DMS 273 (cell line): ENCODE results near the gene ADGRD1.

Experiments
- DNase-seq: peaks from one replicate; lab custom pipeline; 2025; ENCODE audit not compliant: unreplicated experiment; lab: John Stamatoyannopoulos, UW

ADGRD1 gene

DNA sequence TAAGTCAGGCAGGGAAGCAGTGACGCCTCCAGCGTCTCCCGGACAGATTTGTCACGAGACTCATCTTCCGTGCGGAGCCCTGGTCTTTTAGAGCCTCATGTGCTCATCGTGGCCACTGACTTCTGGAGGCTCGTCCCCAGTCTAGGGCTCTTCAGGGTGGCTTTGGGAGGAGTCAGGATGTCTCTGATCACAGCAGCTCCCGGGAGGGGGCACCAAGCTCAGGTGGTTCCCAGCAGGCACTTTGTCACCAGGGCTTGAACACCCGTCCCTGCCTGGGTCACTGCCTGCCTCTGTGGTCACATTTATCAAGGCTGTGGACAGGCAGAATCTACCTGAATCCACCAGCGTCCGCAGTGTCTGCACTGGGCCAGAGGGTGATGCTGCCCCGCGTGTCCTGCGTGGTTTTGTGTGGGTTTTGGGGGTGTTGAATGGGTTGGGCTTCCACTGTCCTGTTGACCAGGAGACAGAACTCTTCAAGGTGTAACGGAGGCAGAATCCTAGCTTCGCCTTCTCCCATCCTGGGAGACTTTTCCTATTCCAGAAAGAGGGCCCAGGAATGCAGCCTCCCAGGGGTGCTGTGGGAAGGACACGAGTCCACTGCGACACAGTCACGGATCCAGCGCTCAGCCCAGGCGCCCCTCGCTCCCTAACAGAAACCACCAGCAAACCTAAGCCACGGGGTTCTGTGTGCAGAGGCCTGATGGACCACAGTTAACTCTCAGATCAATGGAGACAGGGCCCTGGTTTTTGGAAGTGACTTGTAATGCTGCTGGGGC, 132.3 kb downstream of the ADGRD1 start:
- no peak for DNase-seq

DNA sequence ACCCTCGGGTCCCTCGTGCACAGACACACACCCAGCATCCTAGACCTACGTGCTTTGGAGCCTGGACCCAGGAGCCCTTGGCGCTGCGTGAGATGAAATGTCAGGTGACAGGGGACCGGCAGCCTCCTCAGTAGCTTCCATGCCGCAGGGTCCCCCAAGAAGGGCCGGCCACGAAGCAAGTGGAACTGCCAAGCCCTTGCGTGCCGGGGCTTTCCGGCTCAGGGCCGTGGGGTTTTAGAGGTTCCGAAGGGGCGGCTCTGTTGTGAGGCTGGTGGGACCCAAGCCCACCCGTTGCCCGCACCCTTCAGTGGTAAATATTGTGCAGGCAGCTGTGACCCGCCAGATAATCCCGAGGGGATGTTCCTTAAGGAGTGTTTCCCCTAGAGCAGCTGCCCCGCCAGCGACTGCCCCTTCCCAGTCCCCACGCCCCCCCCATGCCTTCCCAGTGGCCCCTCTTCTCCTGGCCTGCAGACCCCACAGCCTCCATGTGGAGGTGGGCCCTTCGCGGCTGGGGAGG, 133.7 kb downstream of the ADGRD1 start:
- DNase-seq = no peak

DNA sequence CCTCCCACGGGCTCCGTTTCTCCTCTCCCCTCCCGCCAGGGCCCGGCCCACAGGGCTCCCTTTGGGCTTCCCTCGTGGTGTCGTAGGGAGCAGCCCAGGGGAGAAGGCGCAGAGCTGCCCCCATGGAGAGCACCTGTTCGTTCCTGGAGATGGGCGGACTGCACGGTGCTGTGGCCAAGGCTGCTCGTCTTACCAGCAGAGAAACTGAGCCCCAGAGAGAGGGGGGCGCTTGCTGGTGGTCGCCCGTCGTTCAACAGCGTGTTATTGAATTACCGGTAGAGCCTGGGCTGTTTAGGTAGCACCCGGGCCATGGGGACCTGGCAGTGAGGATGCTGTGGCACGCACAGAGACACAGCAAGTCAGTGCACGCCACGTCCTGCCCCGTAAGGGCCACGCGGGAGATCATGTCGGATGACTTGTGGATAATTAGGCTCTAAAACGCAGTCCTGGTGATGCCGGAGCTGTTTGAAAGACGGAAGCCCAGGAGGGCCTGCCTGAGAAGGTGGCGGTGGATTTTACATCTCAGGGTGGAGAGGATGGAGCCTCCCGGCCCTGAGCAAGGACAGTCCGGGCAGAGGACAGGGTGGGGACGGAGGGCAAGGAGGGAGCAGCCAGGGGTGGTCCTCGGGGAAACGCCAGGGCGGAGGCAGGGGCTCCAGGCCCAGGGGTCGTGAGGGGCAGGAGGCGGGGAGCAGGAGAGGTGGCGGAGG, 134.4 kb downstream of the ADGRD1 start:
- DNase-seq = no peak

DNA sequence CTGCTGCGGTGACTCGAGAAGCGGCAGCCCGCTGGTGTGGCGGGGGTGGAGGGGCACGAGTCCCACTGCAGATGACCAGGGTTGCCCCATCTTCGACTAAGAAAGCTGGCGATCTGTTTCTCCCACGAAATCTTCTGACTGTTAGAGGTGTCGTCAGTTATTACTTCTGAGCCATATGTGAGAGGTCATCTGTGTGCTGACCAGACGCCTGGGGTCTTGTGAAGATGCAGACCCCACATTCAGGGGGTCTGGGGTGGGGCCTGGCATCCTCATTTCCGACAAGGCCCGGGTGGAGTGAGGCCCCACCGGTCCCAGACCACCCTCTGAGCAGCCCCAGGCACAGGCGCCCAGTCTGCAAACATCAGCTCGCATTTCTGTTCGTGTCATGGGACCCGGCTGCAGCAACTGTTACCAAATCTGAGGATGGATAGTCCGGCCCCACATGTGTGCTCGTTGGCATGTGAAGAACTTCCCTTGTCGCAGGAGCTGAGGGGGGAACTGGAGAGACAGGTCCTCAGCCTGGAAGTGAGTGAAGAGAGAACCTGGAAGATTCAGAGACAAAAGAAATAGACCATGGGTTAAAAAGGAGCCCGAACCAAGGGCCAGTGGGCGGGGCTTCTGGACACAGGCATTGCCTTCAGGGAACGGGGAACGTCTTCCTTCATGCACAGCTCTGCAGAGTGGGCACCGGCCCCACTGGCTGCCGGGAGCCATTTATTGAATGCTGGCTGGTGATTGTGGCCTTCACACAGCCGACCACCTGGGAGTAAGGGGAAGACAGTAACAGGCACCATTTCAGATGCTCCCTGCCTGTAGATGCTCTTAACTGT, 135.2 kb downstream of the ADGRD1 start:
- no peak for DNase-seq

DNA sequence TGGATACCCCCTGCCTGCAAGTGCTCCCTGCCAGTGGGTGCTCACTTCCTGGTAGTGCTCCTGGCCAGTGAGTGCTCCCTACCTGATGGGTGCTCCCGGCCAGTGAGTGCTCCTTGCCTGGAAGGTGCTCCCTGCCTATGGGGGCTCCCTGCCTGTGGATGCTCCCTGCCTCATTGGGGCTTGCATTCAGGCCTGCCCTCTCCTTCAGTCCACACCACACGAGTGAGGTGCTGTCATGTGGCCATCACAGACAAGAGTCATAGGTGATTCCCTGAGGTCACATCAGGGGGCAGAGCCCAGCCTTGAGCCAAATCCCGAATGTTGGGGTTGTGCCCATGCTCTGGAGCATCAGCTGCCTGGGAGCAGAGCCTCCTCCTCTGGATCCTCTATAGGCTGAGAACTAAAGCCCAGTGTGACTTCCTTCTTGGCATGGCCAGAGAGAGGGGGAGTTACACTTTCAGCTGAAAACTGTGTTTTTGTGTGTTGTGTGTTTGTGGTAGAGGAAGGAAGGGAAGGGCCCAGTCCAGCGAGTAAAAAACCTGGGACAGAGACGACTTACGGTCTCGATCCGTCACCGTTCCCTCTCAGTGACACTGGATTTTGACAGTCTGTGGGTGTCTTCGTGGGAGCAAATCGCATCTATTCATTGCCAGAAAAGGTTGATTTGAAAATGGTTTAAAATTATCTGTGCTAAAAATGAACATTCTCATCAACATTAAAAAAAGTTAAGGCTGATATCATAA, 136.0 kb downstream of the ADGRD1 start:
- DNase-seq = no peak

DNA sequence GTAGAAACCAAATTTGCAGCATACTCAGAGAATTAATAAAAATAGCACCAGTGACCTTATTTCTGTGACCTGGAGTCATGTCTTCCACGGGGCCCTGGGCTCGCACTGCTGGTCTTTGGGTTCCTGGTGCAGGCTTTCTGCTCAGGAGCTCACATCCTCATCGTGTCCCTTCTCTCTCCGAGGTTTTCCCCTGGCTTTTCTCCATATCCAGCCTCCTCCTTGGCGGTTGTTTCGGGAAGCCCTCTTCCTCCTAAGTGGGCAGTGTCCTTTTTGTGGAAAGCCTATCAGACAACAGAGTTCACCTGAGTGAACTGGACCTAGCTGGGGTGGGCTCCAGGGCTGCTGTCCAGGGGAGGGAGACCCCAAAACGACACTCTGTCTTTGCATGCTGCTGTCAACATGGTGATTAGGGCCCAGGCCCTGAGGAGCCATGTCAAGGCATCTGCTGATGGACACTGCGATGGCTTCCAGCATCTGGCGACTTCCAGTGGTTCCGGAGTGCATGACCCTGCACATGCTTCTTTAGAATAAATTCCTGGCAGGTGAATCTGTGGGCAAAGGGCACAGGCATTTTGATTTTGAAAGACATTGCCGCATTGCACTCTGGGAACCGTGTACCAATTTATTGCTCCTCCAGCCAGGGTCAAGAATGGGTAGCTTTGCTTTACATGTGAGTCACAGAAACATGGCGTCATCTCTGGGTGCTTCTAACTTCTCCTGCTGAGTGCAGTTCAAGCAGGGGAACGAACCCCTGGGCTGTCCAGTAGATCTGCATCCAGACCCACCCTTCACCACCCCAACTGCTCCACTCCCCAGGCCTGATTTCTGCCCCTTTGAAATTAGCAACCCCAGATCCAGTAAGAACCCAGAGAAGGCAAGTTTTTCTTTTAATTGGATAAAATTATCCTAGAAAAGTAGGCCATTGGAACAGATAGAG, 136.8 kb downstream of the ADGRD1 start:
- DNase-seq = no peak

DNA sequence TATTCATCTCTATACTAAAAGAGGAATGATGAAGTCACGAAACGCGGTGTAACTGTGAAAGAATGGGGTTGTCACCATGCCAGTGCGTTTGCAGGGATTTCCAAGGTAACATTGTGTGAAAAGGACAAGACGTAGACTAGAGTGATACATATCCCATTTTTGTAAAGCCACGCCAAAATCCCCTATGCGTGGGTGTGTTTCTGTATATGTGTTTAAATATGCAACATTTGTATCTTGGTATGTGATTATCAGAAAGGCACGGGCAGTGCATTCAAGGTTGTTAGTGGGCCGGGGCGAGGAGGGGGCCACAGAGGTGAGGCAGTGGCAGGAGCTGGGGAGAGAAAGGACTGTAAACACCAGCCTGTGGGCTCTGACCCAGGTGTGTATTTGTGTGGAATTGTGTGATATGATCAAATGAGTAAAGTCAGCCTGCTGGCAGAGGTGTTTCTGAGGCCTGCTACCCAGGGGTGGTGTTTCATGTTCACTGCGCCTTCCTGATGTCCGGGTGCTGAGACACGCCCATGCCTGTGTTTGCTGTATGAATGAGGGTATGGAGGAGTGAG, 137.8 kb downstream of the ADGRD1 start:
- no peak for DNase-seq

DNA sequence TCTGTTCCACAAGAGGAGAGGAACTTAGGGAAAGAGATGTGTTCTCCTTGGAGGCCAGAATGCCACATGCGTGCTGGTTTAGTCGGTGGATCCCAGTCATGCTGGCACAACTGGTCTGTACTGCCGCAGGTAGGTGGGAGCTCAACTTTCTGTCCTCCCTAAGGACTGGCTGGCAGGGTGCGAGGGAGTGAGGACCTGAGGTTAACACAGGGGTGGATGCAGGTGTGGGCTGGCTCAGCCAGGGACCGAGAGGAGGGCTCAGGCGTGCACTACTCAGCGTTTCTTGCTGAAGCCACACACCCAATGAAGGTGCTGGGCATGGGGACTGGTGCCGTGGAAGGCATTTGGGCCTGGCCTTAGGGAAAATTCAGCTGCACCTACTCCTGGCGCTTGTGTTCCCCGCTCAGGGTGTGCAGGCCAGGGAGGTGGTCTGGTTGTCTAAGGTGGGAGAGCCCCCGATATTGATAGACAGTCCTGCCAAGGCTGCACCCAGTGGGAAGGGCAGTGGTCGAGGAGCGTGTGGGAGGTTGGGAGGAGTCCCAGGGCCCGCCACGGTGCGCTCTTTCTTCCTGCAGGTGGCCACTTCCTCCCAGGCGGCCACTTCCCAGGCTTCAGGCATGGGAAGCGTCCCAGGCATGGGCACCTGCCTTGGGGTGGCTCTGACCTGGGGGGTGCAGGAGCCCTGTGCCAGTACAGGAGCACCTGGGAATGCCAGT, 138.4 kb downstream of the ADGRD1 start:
- DNase-seq = no peak

DNA sequence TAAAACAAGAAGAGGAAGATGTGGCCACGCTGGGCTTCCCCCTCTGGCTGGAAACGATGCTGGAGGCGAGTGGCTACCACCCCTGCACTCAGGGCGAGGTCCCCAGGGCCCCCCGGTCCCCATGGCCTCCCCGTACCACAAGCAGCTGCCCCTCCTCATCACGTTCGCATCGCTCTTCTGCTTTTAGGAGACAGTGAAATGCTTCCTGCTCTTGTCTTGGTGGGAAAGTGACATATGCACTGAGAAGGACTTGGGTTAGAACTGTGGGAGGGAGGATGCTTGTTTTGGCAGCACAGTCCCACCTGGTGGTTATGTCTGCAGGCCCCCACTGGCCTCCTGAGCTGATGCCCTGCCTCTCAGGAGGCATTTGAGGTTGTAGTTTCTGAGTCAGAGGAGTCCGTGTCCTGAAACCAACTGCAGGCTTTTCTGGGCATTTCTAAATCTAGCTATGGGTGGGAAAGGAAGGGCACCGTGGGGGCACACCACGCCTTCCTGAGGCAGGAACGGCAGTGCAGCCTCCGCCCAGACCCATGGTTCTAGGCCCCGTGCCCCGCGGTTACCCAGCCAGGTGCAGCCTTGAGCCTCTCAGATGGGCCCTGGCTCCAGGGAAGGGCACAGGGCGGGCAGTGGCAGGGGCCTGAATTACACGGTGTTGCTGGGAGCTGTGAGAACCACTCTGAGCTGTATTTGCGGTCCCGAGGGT, 139.3 kb downstream of the ADGRD1 start:
- DNase-seq = no peak

DNA sequence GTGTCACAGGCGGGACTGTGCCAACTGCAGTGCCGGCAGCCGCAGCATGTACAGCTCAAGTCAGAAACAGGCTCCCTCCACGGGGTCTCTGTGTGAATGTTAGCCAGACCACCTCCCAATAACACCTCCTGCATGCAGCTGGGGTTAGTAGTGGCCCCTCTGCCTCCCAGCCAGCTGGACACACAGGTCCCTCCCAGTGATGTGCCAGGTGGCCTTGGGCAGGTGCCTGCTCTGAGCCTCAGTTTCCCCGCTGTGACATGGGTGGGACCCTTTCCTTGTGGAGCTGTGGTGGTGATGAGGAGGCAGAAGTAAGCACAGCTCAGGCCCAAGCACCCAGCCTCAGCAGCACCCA, 139.9 kb downstream of the ADGRD1 start:
- no peak for DNase-seq

DNA sequence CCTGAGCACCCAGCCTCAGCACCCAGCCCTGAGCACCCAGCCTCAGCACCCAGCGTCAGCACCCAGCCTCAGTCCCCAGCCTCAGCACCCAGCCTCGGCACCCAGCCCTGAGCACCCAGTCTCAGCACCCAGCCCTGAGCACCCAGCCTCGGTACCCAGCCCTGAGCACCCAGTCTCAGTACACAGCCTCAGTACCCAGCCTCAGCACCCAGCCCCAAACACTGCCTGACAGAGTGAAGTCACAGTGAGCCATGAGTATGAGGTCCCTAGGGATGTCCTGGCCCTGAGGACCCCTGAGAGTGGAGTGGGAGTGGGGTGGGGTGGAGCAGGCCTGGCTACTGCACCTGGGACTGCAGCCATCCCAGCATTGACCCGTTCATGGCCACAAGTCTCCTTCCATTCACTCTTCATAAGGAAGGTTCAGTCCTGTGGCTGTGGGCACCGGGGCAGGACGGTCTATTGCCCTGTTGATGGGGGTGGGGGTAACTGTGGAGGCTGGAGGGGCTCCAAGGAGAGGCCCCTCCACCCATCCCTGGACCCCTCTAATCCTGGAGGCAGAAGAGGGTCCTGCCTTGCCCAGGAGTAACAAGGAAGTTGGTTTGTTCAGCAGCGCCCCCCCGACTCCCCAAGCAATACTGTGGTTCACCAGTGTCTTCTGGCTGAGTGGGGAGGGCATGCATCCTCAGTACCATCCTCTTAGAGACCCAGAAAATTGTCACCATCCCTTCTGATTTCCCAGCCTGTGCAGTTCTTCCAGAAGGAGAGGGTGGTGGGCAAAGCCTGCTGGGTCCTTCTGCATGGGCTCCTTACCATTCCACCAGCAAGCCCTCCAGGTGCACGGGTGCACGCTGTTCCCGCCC, 140.5 kb downstream of the ADGRD1 start:
- no peak for DNase-seq

DNA sequence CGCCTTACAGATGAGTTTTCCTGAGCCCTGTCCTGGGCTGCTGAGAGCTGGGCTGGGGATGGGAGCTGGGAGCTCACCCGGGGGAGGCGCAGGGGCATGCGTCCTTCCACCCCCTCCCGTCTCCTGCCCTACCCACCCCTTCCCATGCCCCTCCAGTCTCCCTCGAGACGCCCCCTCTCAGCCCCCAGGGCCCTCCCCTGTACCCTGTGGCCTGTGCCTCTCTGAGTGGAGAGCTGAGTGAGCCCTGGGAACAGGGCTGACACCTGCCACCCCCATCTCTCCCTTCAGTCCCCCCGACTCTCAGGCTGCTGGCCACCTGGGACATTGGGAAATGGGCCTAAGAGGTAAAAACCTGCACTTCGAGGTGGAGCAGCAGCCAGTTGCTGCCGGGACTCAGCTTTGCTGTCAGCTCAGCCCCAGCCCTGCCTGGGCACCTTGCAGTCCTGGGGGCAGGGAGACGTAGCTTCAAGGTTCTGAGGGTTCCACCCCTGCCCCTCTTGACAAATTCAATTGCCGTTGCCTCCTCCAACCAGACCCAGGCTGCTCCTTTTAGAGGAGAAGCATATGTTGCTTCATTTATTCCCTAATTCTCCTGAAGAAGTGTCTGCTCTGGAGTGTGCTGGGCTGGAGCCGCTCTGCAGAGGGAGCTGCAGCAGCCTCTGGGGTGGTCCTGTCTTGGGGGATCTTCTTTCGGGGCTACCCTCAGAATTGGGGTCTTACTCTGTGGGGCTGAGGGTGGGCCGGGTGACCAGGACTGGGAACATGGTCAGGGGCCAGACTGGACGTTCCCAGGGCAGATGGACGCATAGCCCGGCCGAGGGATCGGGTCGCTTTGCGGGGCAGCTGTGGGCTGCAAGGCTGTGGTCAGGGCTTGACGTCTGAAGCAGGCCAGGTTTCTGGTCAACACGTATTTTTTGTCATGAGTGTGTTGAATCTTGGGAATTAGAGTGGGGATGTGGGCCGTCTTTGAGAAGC, 141.4 kb downstream of the ADGRD1 start:
- DNase-seq = no peak

DNA sequence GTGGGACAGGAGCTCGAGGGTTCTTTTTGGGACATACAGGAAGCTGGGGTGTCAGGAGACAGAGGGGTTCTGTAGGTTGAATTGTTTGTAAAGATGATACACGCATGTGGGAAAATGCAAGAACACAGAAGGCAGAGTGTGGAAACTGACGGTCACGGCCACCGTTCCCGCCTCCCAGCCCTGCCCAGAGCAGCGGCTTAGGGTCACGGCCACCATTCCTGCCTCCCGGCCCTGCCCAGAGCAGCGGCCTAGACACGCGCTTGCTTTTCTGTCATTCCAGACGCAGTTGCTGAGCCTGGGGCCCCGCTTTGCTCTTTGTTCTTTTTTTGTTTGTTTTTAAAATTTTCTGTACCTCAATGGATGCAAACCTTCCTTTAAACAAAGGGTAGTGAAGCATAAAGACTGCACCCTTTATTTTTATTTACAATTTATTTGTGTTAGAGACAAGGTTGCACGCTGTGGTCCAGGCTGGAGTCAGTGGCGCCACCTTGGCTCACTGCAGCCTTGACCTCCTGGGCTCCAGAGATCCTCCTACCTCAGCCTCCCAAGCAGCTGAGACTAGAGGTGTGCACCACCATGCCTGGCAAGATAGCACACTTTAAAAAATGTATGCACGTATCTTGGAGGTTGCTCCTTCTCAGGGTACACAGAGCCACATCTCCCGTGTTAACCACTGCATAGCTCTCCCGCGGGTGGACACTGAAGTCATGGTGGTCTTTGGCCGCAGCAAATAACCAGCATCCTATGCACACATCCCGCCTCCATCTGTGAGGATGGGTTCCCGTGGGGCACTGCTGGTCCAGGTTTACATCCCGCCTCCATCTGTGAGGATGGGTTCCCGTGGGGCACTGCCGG, 142.3 kb downstream of the ADGRD1 start:
- no peak for DNase-seq

DNA sequence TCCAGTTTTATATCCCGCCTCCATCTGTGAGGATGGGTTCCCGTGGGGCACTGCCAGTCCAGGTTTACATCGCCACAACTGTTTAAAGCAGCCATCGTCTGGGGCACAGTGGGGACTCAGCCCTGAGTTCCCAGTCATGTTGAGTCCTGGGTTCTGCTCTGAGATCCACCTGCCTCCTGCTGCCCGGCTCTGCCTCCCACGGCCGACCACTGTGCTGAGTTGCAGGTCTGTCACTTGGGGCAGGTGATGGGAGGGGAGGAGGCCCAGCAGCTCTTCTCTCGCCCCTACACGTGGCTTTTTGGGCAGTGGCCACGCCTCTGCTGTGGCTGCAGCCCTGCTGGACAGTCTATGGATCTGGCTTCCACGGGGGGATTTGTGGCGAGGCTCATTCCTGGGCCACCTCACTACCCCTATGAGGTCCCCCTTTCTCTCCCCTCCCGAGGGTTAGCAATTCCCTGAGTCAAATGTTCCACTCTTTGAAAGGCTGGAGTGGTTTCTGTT, 143.0 kb downstream of the ADGRD1 start:
- no peak for DNase-seq
